ENCODE measurements around the gene PGRMC2.

The PGRMC2 gene

DNA sequence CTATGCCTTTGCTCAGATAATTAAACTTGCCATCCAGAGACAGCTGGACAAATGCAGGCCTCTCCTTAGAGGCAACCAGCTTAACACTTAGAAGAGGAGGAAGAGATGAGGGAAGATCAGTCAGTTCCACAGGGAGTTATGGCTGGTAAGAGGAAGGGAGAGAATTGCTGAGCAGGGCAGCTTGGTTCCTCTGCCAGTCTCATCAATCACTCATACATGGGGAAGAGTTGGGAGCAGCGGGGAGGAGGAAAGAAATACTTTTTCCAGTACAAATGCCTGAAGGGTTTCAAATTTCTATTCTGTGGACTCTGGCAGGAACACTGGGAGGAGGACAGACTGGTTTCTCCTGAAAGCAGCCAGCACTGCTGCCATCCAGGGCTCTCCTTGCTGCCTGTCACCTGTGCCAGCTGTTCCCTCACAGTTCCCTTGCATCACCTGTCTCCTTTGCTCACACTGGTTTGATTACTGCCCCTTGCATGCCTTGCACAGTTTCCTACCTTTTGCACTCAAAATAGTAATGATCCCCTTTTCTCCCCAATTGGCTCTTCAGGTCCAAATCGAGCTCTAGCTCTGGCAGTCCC lies 59.5 kb downstream of the PGRMC2 start:
- Histone ChIP-seq H2AFZ (ENCODE audit: low read depth, low read length) (no peak overlapping the region), H3K4me2 (ENCODE audit: low read length) (no peak overlapping the region), H3K9me3 (ENCODE audit: insufficient read depth, low read length) (no peaks in the 10 kb centered on the region), H3K27ac (ENCODE audit: low read length) (no peak overlapping the region), H3K4me1 (ENCODE audit: low read length) (no peaks in the 10 kb centered on the region), H4K20me1 (ENCODE audit: insufficient read depth, low read length) (no peaks in the 10 kb centered on the region), H3K27me3 (ENCODE audit: low read depth, low read length) (no peaks in the 10 kb centered on the region), H3K79me2 (ENCODE audit: low read length) (no peaks in the 10 kb centered on the region), H3K9ac (ENCODE audit: low read length) (no peak overlapping the region), H3K4me3 (ENCODE audit: low read length) (no peak overlapping the region), H3K36me3 (replicated peaks; ENCODE audit: low read depth, low read length) (no peaks in the 10 kb centered on the region)
- TF ChIP-seq, protein P1, sequence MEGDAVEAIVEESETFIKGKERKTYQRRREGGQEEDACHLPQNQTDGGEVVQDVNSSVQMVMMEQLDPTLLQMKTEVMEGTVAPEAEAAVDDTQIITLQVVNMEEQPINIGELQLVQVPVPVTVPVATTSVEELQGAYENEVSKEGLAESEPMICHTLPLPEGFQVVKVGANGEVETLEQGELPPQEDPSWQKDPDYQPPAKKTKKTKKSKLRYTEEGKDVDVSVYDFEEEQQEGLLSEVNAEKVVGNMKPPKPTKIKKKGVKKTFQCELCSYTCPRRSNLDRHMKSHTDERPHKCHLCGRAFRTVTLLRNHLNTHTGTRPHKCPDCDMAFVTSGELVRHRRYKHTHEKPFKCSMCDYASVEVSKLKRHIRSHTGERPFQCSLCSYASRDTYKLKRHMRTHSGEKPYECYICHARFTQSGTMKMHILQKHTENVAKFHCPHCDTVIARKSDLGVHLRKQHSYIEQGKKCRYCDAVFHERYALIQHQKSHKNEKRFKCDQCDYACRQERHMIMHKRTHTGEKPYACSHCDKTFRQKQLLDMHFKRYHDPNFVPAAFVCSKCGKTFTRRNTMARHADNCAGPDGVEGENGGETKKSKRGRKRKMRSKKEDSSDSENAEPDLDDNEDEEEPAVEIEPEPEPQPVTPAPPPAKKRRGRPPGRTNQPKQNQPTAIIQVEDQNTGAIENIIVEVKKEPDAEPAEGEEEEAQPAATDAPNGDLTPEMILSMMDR (IDR thresholded peaks at IDR 0.05; ENCODE audit: low read depth, low read length), result no peak
- TF ChIP-seq EZH2phosphoT487 (IDR thresholded peaks at IDR 0.05; ENCODE audit: low read depth), result no peak

DNA sequence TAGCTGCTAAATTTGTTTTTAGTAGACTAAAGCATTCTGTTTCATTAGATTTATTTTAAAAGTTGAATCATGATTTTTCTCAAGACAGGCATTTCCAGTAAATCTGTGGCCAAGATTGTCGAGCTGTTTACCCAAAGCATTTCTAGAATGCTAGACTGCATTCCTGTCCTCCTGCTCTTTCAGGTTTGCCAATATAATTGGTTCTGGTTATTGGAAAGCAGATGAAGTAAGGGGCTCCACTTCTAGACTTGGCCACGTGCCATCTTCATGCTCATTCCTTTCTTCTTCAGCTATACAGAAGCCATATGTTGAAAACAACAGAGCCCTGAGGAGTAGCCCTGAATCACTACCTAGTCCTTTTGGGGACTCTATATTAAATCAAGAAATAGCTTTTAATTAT lies 62.5 kb downstream of the PGRMC2 start:
- Histone ChIP-seq H3K27ac (ENCODE audit: low read length) (no peak overlapping the region), H3K4me2 (ENCODE audit: low read length) (no peak overlapping the region)

DNA sequence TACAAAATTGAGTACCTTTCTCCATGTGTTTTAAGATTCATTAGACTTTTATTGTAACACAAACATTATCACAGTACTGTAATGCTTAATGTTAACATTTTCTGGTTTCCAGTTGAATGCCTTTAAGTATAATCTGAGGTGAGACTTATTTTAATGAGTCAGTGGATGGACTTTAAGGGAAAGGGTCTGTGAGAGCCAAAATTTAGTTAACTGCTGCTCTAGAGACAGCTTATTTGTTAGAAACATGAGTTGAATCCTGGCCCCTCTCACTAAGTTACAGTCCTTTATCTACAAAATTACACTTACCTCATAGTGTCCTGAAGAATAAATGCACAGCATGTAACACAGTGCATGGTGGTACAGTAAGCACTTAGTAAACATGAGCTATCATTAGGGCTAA lies 66.0 kb downstream of the PGRMC2 start:
- Histone ChIP-seq H3K27ac (ENCODE audit: low read length) (no peak overlapping the region), H2AFZ (ENCODE audit: low read depth, low read length) (no peak overlapping the region), H3K36me3 (replicated peaks; ENCODE audit: low read depth, low read length) (no peaks in the 10 kb centered on the region), H3K9me3 (ENCODE audit: insufficient read depth, low read length) (no peaks in the 10 kb centered on the region), H4K20me1 (ENCODE audit: insufficient read depth, low read length) (no peaks in the 10 kb centered on the region), H3K79me2 (ENCODE audit: low read length) (no peaks in the 10 kb centered on the region), H3K4me1 (ENCODE audit: low read length) (no peaks in the 10 kb centered on the region), H3K4me3 (ENCODE audit: low read length) (no peak overlapping the region), H3K4me2 (ENCODE audit: low read length) (no peak overlapping the region), H3K27me3 (ENCODE audit: low read depth, low read length) (no peaks in the 10 kb centered on the region), H3K9ac (ENCODE audit: low read length) (no peak overlapping the region)
- TF ChIP-seq EZH2phosphoT487 (IDR thresholded peaks at IDR 0.05; ENCODE audit: low read depth), result no peak
- TF ChIP-seq, protein P1 (IDR thresholded peaks at IDR 0.05; ENCODE audit: low read depth, low read length), result no peak

More for the DNA sequence above, 62.5 kb downstream of the PGRMC2 start:
- Histone ChIP-seq H3K9me3 (ENCODE audit: insufficient read depth, low read length) (no peaks in the 10 kb centered on the region), H4K20me1 (ENCODE audit: insufficient read depth, low read length) (no peaks in the 10 kb centered on the region), H3K9ac (ENCODE audit: low read length) (no peak overlapping the region), H3K27me3 (ENCODE audit: low read depth, low read length) (no peaks in the 10 kb centered on the region), H3K4me3 (ENCODE audit: low read length) (no peak overlapping the region), H2AFZ (ENCODE audit: low read depth, low read length) (no peak overlapping the region), H3K79me2 (ENCODE audit: low read length) (no peaks in the 10 kb centered on the region), H3K4me1 (ENCODE audit: low read length) (no peaks in the 10 kb centered on the region), H3K36me3 (replicated peaks; ENCODE audit: low read depth, low read length) (no peaks in the 10 kb centered on the region)
- TF ChIP-seq, protein P1 (IDR thresholded peaks at IDR 0.05; ENCODE audit: low read depth, low read length), result no peak
- no peak for TF ChIP-seq EZH2phosphoT487 (IDR thresholded peaks at IDR 0.05; ENCODE audit: low read depth)

DNA sequence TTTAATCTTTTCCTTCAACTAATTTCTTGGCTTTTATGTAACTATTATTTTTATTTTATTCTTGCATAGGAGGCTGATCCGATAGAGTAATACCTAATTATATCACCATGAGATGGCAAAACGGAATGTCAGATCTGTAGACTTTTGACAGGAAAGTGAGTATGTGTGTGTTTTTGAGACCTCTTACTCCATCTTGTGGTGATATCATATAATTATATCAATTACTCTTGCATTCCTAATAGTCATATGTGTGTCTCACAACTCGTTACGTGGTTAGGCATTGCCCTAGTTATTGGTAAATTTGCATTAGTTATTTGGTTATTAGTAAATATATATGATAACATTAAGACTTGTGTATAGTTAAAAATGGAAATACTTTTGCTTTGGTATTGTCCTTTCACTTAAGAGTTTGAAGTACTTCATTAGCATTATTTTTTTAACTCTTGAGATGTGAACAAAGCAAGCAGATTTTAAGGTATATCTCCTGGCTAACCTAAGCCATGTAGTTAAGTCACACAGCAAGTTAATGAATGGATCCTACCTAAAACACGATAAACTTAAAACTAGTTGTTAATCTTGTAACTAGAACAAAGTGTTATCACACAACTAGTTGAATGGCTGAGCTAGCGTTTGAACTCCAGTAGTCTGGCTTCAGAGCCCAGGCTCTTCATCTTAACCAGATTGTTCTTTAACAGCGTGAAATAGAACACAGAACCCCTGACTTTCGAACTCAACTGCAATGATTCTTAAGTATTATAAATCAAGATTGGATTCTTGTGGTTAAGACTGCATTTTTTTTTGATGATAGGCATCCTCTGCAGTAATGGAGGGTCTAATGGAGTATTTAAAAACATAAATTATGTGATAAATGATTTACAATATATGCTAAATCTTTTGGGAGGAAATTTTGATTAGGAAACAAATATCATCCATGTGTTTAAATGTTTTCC lies 67.1 kb downstream of the PGRMC2 start:
- Histone ChIP-seq H3K9ac (ENCODE audit: low read length) (no peak overlapping the region), H3K27me3 (ENCODE audit: low read depth, low read length) (no peaks in the 10 kb centered on the region), H2AFZ (ENCODE audit: low read depth, low read length) (no peak overlapping the region), H3K27ac (ENCODE audit: low read length) (no peak overlapping the region), H3K4me3 (ENCODE audit: low read length) (no peak overlapping the region), H3K79me2 (ENCODE audit: low read length) (no peaks in the 10 kb centered on the region), H3K9me3 (ENCODE audit: insufficient read depth, low read length) (no peaks in the 10 kb centered on the region), H3K36me3 (replicated peaks; ENCODE audit: low read depth, low read length) (no peaks in the 10 kb centered on the region), H4K20me1 (ENCODE audit: insufficient read depth, low read length) (no peaks in the 10 kb centered on the region), H3K4me2 (ENCODE audit: low read length) (no peak overlapping the region), H3K4me1 (ENCODE audit: low read length) (no peaks in the 10 kb centered on the region)
- no peak for TF ChIP-seq EZH2phosphoT487 (IDR thresholded peaks at IDR 0.05; ENCODE audit: low read depth)
- TF ChIP-seq, protein P1 (IDR thresholded peaks at IDR 0.05; ENCODE audit: low read depth, low read length), result peak; percentile 54

Measured in OCI-LY3 (cell line).